Activated CD4-positive, alpha-beta T cell treated with anti-CD3 and anti-CD28 coated beads, Interleukin-10, Interleukin-2, amounts not matched to agents 100 ng/mL and 50 ng/mL, durations not matched to agents 16 hours and 8 hours (primary cell): Measurements from ENCODE around the gene TSHZ1.

ENCODE experiments used
- DNase-seq: peaks from one replicate; pipeline ENCODE4 v3.0.0-alpha.2; 2020

Gene TSHZ1, protein sequence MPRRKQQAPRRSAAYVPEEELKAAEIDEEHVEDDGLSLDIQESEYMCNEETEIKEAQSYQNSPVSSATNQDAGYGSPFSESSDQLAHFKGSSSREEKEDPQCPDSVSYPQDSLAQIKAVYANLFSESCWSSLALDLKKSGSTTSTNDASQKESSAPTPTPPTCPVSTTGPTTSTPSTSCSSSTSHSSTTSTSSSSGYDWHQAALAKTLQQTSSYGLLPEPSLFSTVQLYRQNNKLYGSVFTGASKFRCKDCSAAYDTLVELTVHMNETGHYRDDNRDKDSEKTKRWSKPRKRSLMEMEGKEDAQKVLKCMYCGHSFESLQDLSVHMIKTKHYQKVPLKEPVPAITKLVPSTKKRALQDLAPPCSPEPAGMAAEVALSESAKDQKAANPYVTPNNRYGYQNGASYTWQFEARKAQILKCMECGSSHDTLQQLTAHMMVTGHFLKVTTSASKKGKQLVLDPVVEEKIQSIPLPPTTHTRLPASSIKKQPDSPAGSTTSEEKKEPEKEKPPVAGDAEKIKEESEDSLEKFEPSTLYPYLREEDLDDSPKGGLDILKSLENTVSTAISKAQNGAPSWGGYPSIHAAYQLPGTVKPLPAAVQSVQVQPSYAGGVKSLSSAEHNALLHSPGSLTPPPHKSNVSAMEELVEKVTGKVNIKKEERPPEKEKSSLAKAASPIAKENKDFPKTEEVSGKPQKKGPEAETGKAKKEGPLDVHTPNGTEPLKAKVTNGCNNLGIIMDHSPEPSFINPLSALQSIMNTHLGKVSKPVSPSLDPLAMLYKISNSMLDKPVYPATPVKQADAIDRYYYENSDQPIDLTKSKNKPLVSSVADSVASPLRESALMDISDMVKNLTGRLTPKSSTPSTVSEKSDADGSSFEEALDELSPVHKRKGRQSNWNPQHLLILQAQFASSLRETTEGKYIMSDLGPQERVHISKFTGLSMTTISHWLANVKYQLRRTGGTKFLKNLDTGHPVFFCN (N-terminal part only)

DNA sequence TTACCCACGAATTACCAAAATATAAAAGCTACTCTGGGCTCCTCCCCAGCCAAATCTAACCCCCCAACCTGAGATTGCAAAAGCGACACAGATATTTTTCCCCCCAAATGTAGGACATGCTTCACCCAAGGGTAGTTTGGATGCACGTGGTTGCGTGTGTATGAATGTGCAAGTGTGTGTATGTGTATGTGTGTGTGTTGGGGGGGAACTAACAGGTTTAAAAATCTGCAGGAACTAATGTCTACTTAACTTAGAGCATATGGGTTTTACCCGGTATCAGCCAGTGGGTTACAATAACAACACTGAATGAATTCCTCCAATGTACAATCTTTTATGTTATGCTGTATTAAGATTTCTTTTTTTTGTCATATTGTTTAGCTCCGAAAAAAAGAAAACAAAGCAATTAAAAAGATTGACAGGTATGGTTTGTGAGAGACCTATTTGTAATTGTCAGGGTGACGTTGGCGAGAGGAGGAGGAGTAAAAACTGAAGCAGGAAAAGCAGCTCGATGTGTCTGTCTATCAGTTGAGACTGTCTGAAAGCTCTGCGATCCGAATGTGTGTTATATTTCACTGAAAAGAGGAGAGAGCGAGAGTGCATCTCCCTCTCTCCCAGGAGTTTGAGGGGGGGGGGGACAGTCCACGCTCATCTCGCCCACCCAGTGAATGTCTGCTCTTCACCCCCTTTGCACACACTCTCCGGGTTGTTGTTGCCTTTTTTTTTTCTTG lies at the start of gene TSHZ1:
Gene TSHZ1, plus strand, starts transcription at position 524 of the 728 bp plus-strand sequence. CDS start 1,080 bp downstream, outside the sequence.
- DNase-seq, result peak; percentile 86

DNA sequence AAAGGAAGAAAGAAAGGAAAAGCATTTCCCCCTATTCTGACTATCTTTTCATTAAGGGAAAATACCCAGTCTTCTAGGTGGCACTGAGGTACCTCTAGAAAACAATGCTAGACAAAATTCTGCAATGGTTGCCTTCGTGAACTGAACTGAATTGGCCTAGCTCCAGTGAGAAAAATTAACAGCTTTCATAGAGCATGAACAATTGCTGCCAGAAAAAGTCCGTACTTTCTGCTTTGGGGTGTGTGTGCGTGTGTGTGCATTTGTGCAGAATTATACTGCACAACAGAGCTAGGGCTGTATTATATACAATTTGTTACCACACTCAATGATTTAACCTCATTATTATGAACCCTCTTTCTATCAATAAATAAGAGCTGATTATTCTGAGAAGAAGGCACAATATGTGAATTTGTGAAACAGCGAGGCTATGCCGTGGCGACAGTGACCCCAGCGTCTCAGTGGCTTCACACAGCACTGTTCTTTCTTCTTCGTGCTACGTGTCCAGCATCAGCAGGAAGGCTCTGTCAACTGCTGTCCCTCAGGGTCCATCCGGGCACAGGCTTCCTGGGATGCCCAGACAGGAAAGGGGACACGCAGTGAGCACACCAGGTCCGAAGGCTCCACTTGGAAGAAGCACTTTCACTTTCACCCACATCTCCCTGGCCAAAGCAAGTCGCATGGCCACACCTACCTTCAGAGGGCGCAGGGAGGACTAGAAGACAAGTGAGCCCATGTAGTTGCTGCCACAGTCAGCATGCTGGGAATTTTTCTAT lies 49.2 kb upstream of the TSHZ1 start:
- DNase-seq, result peak; percentile 6

DNA sequence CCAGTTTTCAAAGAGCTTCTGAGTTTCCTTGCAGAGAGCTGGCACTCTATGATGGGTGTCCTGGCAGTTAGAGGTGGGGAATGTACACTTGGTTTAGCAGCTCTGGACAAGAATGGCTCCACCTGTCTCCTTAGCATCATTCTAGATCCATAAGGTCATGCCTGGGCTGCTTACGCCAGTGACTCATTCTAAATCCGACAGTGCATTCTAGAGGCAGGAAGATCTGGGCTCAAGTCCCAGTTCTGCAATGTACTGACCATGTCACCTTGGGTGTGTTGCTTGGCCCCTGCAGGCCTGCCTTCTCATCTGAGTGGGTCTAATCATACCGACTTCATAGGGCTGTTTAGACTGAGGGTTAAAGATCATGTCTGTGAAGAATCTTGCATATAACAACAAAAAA lies 48.1 kb upstream of the TSHZ1 start:
- no peak for DNase-seq

DNA sequence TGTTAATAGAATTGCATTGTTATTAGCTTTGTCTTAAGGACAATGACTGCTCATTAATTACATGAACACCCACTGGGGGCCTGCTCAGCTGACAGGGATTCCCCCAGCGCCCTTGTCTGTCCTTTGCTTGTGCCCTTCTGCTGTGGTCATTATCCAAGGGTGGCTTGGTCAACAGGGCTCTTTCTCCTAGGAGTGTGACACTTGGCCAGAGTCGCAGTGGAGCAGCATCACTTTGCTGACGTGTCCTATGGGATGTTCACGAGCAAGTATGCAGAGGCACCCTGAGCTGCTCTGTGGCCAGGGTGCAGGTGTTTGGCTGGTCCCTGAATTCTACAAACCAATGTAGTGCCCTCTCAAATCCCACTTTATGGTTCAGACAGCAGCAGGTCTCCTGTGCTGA lies 47.6 kb upstream of the TSHZ1 start:
- DNase-seq, result no peak

DNA sequence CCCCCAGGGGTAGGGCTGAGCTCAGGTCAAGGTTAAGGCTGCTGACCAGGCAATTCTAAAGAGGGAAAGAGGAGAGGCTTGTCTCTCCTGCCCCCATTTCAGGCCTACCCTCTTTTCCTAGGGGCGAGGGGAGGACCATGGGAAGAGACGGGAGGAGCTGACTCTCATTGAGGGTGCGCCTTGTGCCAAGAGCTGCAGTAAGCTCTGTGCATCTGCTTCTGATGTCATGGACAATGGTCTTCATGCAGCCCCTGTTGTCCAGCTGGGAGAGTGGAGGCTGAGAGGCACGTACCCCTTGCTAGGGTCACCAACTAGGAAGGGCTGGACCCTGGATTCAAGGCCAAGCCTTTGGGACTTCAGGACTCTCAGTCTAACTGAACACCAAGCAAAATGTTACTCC lies 46.9 kb upstream of the TSHZ1 start:
- no peak for DNase-seq

DNA sequence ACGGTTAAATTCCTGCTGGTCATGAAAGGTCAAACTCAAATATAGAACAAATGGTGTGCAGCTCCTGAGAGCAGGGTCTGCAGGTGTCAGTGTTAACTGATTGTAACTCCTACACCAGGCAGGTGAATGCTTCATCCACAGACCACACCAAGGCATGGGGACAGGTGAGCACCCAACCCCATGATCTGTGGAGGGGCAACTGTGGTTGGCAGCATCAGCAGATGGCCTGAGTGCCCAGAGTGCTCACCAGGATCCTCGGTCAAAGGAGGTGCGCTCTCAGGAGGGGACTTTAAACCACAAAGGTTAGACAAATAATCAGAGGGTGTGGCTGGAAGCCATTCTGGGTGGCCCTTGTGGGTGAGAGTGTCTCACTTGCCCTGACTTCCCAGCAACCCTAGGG lies 46.1 kb upstream of the TSHZ1 start:
- DNase-seq, result no peak

DNA sequence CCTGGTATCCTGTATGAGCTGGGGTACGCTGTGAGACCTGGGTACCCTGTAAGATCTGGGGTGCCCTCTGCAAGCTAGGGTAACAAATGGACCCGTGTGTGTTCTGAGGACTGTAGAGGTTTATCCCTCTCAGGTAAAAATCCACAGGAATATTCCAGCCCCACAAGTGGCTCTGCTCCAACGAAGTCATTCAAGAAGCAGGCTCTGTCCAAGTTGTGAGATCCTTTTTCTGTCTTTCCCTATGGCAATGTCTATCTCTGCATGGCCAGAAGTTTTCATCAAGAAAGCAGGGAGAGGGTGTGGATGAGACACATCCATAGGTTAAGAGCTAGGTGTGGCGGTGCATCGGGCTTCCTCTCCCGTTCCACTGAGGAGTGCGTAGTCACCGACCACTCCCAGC lies 44.7 kb upstream of the TSHZ1 start:
- no peak for DNase-seq

DNA sequence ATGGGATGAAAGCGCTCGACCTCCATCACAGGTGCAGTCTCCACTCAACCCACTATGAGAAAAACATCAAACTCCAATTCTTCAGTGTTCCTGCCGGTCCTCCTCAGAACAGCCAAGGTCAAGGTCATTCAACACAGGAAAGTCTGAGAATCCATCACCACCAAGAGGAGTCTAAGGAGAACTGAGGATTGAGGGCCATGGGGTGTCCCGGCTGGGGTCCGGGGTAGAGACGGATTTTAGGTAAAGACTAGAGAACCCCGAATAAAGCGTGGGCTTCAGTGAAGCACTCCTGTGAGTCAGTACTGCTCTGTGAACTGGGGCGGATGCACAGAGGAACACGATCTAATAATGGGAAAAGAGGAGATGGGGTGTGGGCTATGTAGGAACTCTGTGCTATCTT lies 43.5 kb upstream of the TSHZ1 start:
- no peak for DNase-seq

DNA sequence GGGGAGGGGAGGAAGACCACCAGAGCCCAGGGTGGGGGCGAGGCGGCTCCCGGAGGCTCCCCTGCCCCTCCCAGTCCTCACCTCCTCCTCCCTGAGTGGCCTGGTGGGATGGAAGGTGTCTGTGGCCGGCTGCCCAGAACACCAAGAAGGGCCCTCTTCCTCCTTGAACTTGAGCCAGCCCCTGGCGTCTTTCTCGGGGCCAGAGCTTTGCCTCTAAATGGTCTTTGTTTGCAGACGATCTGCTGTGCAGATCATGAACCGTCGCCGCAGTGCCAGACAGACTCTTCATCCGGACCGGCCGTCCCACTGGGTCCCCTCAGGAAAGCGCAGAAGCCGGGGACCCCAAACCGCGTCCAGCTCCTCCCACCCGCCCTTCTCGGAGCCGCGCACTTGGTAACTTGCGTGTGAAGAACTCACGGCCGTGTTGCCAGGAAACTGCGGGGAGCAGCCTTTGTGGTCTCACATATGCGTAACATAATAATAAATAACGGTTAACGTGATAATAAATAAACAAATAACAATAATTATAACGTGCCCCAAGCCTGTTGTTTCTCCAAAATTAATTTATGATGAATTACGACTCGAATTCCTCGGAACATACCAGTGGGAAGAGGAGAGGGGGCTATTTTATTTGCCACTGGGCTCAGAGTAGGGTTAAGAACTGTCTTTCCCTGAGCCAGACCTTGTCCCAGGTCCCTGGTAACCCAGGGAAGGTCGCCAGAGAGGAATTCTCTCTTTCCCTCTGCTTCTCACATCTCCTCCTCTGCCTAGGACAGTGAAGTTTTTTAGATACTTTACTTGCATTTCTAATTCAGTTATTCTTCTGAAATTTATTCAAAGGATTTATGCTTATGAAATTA lies 42.6 kb upstream of the TSHZ1 start:
- DNase-seq, result no peak

DNA sequence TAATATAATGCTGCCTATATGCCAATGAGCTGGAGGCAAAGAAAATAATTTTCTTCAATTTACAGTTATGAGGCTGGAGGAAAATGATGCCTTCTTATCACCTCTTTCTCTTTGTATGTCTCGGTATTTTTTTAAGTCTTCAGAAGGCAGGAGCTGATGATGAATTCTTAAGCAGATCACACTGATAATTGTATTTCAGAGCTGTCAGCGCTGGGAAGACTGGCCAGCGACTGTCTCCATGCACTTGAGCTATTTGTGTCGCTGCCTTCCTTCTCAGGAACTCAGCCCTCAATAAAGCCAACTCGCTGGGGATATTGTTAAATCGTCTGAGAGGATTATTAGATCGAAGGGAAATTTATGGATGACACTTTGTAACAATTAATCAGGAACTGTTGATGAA lies 42.0 kb upstream of the TSHZ1 start:
- DNase-seq, result no peak

DNA sequence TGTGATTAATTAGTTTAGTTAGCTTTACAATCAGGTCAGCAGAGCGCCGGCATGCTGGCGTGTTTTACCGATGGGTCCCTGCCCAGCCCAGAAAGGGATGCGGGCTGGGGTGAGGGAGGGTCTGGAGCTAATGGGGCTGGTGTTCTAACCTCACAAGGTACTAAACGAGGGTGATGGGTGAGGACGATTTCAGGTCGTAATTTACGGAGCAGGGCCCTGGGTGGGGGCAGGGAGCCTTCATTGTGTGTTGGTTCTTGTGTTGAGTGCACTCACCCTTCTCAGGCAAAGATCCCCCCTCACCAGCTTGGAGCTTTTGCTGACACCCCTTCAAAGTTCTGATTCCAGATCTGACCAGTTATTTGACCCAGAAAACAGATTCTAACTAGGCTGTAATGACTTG lies 41.2 kb upstream of the TSHZ1 start:
- no peak for DNase-seq

DNA sequence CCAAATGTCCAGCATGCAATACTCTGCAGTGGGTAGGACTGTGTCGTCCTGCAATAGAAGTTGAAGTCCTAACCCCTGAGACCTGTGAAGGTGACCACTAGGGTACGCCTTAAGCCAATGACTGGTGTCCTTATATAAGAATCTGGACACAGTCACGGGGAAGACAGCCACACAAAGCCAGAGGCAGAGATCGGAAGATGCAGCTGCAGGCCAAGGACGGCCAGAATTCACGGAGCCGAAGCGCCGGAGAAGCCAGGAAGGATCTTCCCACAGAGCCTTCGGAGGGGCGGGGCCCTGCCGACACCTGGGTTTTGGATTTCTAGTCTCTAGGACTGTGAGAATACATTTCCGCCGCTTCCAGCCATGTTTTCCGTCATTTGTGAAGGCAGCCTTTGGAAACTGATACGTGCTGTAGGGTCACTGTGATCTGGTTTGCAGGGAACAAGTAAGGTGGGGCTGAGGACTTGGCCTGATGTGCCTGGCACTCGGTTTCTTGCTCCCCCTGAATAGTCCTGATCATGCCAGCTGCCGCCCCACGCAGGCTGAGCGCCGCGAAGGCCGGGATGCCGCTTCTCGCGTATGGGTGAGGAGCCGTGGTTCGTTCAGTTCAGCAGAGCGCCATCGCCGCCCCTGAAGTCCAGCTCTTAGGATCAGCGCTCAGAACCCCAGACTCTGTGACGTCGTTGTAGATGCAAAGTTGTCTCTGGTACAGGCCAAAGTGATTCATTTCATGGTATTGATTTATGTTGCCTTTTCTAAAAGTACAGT lies 40.4 kb upstream of the TSHZ1 start:
- no peak for DNase-seq

DNA sequence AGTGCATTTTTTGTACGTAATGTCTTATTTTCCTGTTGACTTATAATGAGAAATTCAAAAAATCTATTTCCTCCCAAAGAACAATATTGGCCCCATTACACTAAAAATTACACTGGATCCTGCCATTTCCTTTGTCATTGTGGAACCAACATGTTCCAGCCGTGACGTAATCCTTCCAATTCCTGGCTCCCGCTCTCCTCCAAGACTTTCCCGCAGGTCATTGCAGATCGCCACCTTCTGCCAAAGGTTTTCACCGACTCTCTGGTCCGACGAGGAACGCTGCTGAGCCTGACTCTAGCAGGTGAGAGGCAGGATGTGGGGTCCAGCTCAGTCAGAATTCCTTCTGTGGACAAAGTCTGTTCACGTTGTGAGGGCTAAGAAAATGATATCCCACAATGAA lies 39.7 kb upstream of the TSHZ1 start:
- DNase-seq, result no peak

DNA sequence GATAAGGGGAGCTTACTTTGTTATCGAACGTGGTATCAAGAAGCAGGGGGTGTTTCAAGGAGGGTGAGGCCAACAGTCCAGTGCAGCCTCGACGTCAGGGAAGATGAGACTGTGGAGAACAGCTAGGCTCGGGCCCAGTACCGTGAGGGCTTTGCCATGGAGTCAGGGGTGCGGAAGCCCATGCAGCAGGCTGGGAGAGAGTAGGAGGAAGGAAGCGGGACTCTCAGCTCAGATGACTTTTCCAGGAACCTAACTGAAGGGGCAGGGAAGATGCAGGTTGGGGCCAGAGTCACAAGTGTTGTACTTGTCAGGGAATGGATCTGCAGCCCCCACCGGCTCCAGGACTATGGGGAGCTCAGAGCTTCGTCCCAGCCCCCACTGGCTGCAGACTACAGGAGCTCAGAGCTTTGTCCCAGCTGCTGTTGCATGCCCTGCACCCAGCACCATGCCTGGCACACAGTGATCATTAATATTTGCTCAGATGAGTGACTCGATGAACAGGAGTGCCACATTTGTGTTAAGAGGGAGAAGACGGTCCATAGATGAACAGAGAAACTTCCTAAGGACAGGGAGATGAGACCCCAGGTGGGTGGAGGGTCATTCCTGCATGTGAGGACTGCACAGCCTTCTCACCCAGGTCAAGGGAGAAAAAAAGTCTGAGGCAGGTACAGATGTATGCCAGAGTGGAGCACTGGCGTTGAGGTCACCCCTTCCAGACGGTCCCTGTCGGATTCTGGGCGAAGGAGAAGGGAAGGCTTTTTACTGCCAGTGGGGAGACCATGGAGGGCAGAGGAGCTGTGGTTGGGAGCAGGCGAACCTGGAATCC lies 38.1 kb upstream of the TSHZ1 start:
- DNase-seq, result no peak

DNA sequence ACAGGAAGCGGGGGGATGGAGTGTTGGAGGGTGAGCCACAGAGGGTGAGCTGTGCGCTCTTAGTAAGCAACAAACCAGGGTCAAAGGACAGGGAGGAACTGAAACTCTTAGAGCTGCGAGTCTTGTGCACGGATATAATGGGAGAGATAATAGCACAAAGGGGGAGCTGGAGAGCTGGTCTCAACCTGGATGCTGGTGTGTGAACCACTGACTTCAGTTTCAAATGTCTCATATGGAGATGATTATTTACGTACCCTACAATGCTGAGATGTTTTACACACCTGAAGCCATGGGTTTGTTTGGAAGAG lies 37.5 kb upstream of the TSHZ1 start:
- no peak for DNase-seq

DNA sequence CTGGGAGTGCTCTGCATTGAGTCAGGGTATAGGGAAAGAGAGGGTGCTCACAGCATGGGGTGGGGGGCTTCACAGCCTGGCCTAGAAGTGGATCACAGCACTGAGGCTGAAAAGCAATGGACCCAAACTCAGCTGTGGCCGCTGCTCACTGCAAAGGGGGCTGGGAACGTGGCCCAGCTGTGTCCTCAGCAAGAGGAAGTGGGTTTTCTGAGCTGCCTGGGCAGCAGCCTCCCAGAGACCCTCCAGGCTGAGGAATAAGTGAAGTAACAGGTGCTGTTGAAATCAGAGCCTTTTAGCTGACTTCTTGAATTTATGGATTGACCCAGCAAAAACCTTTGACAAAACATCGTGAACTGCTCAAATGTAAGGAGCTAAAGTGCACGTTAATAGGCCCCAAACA lies 36.9 kb upstream of the TSHZ1 start:
- no peak for DNase-seq

DNA sequence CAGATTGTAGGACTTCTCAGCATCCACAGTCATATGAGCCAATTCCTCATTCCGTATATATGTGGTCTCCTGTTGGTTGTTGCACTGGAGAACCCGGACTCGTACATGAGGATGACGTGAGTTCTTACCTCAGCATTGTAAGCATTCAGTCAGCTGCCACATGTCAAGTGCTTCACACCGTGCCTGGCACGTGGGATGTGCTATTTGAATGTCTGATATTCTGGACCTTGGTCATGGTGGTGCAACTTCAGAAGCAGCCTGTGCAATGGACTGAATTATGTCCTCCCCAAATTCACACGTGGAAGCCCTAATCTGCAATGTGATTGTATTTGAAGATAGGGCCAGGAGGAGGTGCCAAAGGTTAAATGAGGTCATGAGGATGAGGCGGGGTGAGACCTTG lies 33.7 kb upstream of the TSHZ1 start:
- no peak for DNase-seq

DNA sequence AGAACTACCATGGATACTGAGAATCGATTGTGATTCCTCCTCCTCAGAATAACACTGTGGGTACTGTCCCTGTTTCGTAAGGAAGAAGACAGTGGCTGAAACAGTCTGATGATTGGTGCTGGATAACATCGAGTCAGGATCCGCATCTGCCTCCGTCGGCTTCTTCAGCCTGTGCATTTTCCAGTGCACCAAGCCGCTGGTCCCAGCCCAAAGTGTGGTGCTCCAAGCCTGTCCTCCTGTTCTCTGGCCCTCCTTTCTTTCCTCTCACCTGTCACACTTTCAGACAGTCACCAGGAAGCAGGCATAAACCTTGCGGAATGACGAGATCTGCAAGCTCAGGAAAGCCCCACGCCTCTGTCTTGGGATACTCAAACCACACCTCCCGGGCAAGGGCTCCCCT lies 32.2 kb upstream of the TSHZ1 start:
- no peak for DNase-seq

DNA sequence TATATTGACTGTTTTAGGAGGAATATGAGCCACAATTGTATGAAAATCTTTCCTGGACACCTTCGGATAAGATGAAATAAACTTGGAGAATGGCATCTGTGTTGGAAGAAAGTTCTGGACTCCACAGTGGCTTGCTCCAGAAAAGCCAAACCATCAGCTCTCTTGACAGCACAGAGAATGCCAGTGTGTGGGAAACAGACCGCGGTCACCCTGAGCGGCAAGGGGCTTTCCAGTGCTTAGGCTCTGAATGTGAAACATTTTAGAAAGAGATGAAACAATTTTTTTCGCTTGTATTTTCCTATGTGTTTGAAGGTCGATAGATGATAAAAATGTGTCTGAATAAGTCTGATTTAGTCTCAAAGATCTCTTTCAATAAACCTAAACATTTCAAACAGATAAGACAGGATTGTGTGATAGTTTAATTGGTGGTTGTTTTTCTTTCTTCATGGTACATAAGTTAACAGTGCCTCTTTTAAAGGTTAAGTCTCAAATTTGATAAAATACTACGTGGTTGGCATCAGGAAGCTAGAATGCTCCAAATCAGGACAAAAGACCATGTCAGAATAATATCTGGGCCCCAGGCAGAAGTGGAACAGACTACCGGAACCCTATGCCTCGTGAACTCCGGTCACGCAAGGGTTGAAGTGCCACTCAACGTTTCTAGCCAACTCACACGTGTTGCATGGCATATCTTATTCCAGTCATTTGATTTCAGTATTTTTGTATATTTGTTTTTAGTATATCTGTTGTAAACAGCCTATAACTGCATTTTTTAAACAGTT lies 30.6 kb upstream of the TSHZ1 start:
- no peak for DNase-seq
